H1 (cell line): ENCODE data around the gene KRTAP10-2. TPM values are rescaled to one million over a fixed set of nuclear protein-coding genes. Genes with fewer than 3 reads are reported as not detected.
A peak's percentile ranks its signal among the peaks of the same experiment; 100 is the strongest.

Source experiments
- CTCF ChIA-PET: fragments of 300-600 bp; sonication (Branson Sonifier 250); formaldehyde crosslinking; loops from one replicate; lab custom pipeline; 2021; ENCODE audit not compliant: partially characterized antibody; lab: Charles Lee
- POLR2A ChIA-PET: fragments of 300-600 bp; sonication (Branson Sonifier 250); formaldehyde crosslinking; loops from one replicate; lab custom pipeline; 2021; ENCODE audit warnings: inconsistent platforms; ENCODE audit not compliant: partially characterized antibody; lab: Charles Lee
- DNase-seq, 2 experiments: peaks; one replicate each; pipeline versions ENCODE4 v3.0.0 to v3.0.0-alpha.2; 2010 to 2022; ENCODE audit warnings: low spot score in 2 of 2, low read depth in 1 of 2, mixed read lengths in 1 of 2
- FAIRE-seq: peaks from 2 replicates; lab custom pipeline; 2011; peaks lifted over from hg19 to GRCh38; lab: Jason Lieb, UNC
- H2AFZ ChIP-seq: 2 replicates; pipeline ENCODE4 v1.8.1; 2012; ENCODE audit warnings: low read length, inconsistent platforms
- H2AK5ac ChIP-seq: 2 replicates; pipeline ENCODE4 v1.6.1; 2013; ENCODE audit warnings: low read depth, low read length
- H2BK120ac ChIP-seq: replicated peaks from 2 replicates; pipeline ENCODE3; 2013; ENCODE audit warnings: low read depth, low read length, inconsistent platforms
- H2BK12ac ChIP-seq: 2 replicates; pipeline ENCODE4 v1.6.1; 2013; ENCODE audit warnings: low read depth, low read length
- H2BK15ac ChIP-seq: 2 replicates; pipeline ENCODE4 v1.6.1; 2013; ENCODE audit warnings: low read length
- H2BK20ac ChIP-seq: 2 replicates; pipeline ENCODE4 v1.6.1; 2013; ENCODE audit warnings: low read length
- H2BK5ac ChIP-seq: 2 replicates; pipeline ENCODE4 v1.6.1; 2013; ENCODE audit warnings: low read depth, low read length
- H3K14ac ChIP-seq: 2 replicates; pipeline ENCODE4 v1.6.1; 2013; ENCODE audit warnings: inconsistent platforms; ENCODE audit not compliant: insufficient read length
- H3K18ac ChIP-seq: 2 replicates; pipeline ENCODE4 v1.6.1; 2013; ENCODE audit warnings: low read length; ENCODE audit errors: extremely low read depth
- H3K23ac ChIP-seq: 2 replicates; pipeline ENCODE4 v1.6.1; 2013; ENCODE audit warnings: inconsistent platforms; ENCODE audit not compliant: insufficient read length
- H3K23me2 ChIP-seq: 2 replicates; pipeline ENCODE4 v1.6.1; 2013; ENCODE audit warnings: low read depth, low read length
- H3K27ac ChIP-seq: 2 replicates; pipeline ENCODE4 v1.6.1; 2011; ENCODE audit warnings: low read depth, low read length, inconsistent platforms
- H3K27me3 ChIP-seq, 4 experiments: replicated peaks in 1 of 4; 1 replicate in 1 of 4; 2 replicates in 3 of 4; pipeline versions ENCODE4 v1.6.1 to v1.8.1; 2011 to 2013; ENCODE audit warnings: low read length in 3 of 4, mild to moderate bottlenecking in 3 of 4, inconsistent platforms in 2 of 4, mixed read lengths in 2 of 4, moderate library complexity in 1 of 4; ENCODE audit not compliant: control insufficient read depth in 3 of 4, insufficient read depth in 3 of 4; ENCODE audit errors: extremely low read depth in 1 of 4
- H3K36me3 ChIP-seq, 4 experiments: 2 replicates each; pipeline versions ENCODE4 v1.6.1 to v1.8.1; 2011 to 2013; ENCODE audit warnings: mild to moderate bottlenecking in 4 of 4, low read length in 3 of 4, moderate library complexity in 2 of 4, control low read depth in 1 of 4, inconsistent platforms in 1 of 4; ENCODE audit not compliant: insufficient read depth in 4 of 4, control insufficient read depth in 2 of 4
- H3K4ac ChIP-seq: replicated peaks from 2 replicates; pipeline ENCODE3; 2013; ENCODE audit warnings: low read length, low read depth, mixed read lengths, inconsistent platforms; ENCODE audit not compliant: insufficient read length
- H3K4me1 ChIP-seq, 4 experiments: replicated peaks in 1 of 4; 1 replicate in 1 of 4; 2 replicates in 3 of 4; pipeline versions ENCODE4 v1.6.1 to v1.8.1; 2011 to 2013; ENCODE audit warnings: low read length in 3 of 4, inconsistent platforms in 2 of 4, mixed read lengths in 1 of 4; ENCODE audit not compliant: insufficient read depth in 4 of 4, control insufficient read depth in 3 of 4
- H3K4me2 ChIP-seq, 2 experiments: 2 replicates each; pipeline versions ENCODE4 v1.6.1 to v1.8.1; 2011 to 2013; ENCODE audit warnings: low read depth in 2 of 2, low read length in 2 of 2, control low read depth in 1 of 2, inconsistent platforms in 1 of 2, mild to moderate bottlenecking in 1 of 2; ENCODE audit not compliant: insufficient read depth in 1 of 2
- H3K4me3 ChIP-seq, 4 experiments: fragments of 200-600, 300-600 bp in 1 of 4; sonication (generic), shearing (Covaris generic), sonication (Bioruptor Twin) in 1 of 4; 2 replicates each; pipeline versions ENCODE4 v1.5.1 to v1.8.1; 2011 to 2016; ENCODE audit warnings: low read length in 4 of 4, low read depth in 3 of 4, control low read depth in 2 of 4, inconsistent platforms in 2 of 4, mild to moderate bottlenecking in 2 of 4, mixed read lengths in 1 of 4, moderate library complexity in 1 of 4; ENCODE audit not compliant: insufficient read depth in 2 of 4; ENCODE audit errors: extremely low read depth in 1 of 4
- H3K56ac ChIP-seq: replicated peaks from 2 replicates; pipeline ENCODE3; 2013; ENCODE audit warnings: low read depth, mild to moderate bottlenecking, mixed read lengths, low read length, inconsistent platforms; ENCODE audit not compliant: insufficient read length
- H3K79me1 ChIP-seq: 2 replicates; pipeline ENCODE4 v1.6.1; 2013; ENCODE audit warnings: low read depth, low read length, control low read depth
- H3K79me2 ChIP-seq, 2 experiments: 2 replicates each; pipeline versions ENCODE4 v1.6.1 to v1.8.1; 2012 to 2013; ENCODE audit warnings: low read length in 2 of 2, mild to moderate bottlenecking in 2 of 2, inconsistent platforms in 1 of 2; ENCODE audit not compliant: insufficient read depth in 2 of 2, control insufficient read depth in 1 of 2
- H3K9ac ChIP-seq, 4 experiments: replicated peaks in 1 of 4; 1 replicate in 1 of 4; 2 replicates in 3 of 4; pipeline versions ENCODE4 v1.6.1 to v1.8.1; 2011 to 2013; ENCODE audit warnings: low read depth in 3 of 4, low read length in 3 of 4, control low read depth in 2 of 4, mild to moderate bottlenecking in 2 of 4, moderate library complexity in 2 of 4, inconsistent platforms in 1 of 4; ENCODE audit errors: extremely low read depth in 1 of 4
- H3K9me3 ChIP-seq, 2 experiments: 2 replicates each; pipeline versions ENCODE4 v1.6.1 to v1.8.1; 2012 to 2013; ENCODE audit warnings: mild to moderate bottlenecking in 2 of 2, moderate library complexity in 2 of 2, control low read depth in 1 of 2, inconsistent platforms in 1 of 2, low read depth in 1 of 2, low read length in 1 of 2, mixed read lengths in 1 of 2; ENCODE audit not compliant: insufficient read depth in 2 of 2
- H4K20me1 ChIP-seq, 2 experiments: replicated peaks in 1 of 2; 2 replicates each; pipeline versions ENCODE3 to v1.8.1; 2011 to 2013; ENCODE audit warnings: inconsistent platforms in 2 of 2, low read length in 2 of 2, mild to moderate bottlenecking in 1 of 2; ENCODE audit not compliant: insufficient read depth in 2 of 2, control insufficient read depth in 1 of 2
- H4K5ac ChIP-seq: 2 replicates; pipeline ENCODE4 v1.6.1; 2013; ENCODE audit warnings: low read length, low read depth, mixed read lengths, inconsistent platforms; ENCODE audit not compliant: insufficient read length
- H4K8ac ChIP-seq: 2 replicates; pipeline ENCODE4 v1.8.0; 2013; ENCODE audit warnings: mild to moderate bottlenecking, moderate library complexity, low read length, inconsistent platforms; ENCODE audit not compliant: insufficient read depth; ENCODE audit errors: extremely low read depth
- H4K91ac ChIP-seq: replicated peaks from 2 replicates; pipeline ENCODE3; 2013; ENCODE audit warnings: low read length, mixed read lengths, inconsistent platforms; ENCODE audit not compliant: insufficient read length
- E2F6 ChIP-seq: IDR thresholded peaks from 2 replicates; pipeline ENCODE4 v1.6.1; 2012; ENCODE audit warnings: inconsistent platforms
- POLR2AphosphoS5 ChIP-seq: IDR thresholded peaks from 2 replicates; pipeline ENCODE4 v1.6.1; 2011; ENCODE audit warnings: low read depth, low read length
- WGBS, 2 experiments: shearing (Covaris generic) in 1 of 2; methylation state at CpG; one replicate each; pipeline versions ENCODE4 v1.1.6 to v1.1.7; 2013 to 2015; ENCODE audit warnings: low lambda C conversion rate in 2 of 2, mixed read lengths in 2 of 2, inconsistent platforms in 1 of 2, low coverage in 1 of 2, missing lambda C conversion rate in 1 of 2; ENCODE audit not compliant: insufficient replicate concordance in 2 of 2, insufficient coverage in 1 of 2, insufficient read length in 1 of 2; ENCODE audit errors: extremely low coverage in 1 of 2, missing lambda C conversion rate in 1 of 2; 5-methylcytosine and 5-hydroxymethylcytosine counted together
- polyA plus RNA-seq, 7 experiments: library from polyadenylated mRNA; depleted of rRNA in 3 of 7; stranded (reverse) in 5 of 7; unstranded in 2 of 7; fragments of >200 nt in 5 of 7; fragments of 200-250 nt in 2 of 7; gene quantifications; 1 replicate in 5 of 7; 2 replicates in 1 of 7; 4 replicates in 1 of 7; pipeline versions ENCODE4 v1.2.1 to v1.2.3, GENCODE V29; 2011 to 2013; ENCODE audit warnings: missing spikeins in 2 of 7, mixed read lengths in 2 of 7
- total RNA-seq: library from RNA; stranded (reverse); fragmentation: NEBNext Ultra II Directional; extraction: Animal tissue kit (Norgen Biotek cat#: 25700); gene quantifications from 2 replicates; pipeline ENCODE4 v1.2.1, GENCODE V29; 2021

KRTAP10-2 gene
- total and polyA plus RNA-seq, 2 of the 8 experiments (the other 6 are each of a cell fraction or from before 2014, with no cell fraction given) = 0.11 TPM; not detected in 1

DNA sequence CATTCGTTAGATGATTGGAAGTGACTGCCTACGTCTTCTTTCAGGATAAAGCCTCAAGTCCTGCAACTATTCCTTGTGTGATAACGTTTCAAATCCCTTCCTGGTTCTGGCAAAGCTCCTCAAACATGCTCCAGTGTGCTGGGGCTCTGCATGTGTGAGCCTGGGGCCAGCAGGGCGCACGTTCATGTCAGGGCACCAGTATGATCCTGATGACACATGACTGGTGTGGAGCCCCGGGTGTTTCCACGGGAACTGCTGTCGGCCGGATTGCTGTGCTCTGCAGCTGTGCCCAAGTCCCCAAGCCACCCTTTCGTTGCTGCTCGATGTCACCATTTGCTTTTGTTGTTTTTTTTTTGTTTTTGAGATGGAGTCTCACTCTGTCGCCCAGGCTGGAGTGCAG lies 32.6 kb downstream of the KRTAP10-2 start:
- no peak overlapping the region for H3K4me3 ChIP-seq
- H2BK120ac ChIP-seq = no peak overlapping the region
- no peak overlapping the region for H3K14ac ChIP-seq
- peaks cover 3% of the 10 kb centered on the region; the same call in 1 of the 2 replicates for H3K79me1 ChIP-seq
- H3K79me2 ChIP-seq = no peaks in the 10 kb centered on the region
- no peak for FAIRE-seq
- no peak overlapping the region for H4K5ac ChIP-seq
- H2BK12ac ChIP-seq = no peak overlapping the region
- ChIA-PET POLR2A (interaction anchor here (0.7 to 0.9 kb wide), 3 partner anchors 241 to 440 kb away, joined by 3 to 4 read pairs (median 3); no protein-coding TSS in a partner anchor), CTCF (interaction anchor here (0.6 to 2.3 kb wide), 7 partner anchors 8 to 275 kb away, joined by 3 to 17 read pairs (median 3); no protein-coding TSS in a partner anchor)
- no peak overlapping the region for H4K91ac ChIP-seq
- no peaks in the 10 kb centered on the region for H3K27me3 ChIP-seq
- peaks cover 6% of the 10 kb centered on the region for H3K23me2 ChIP-seq
- H3K4ac ChIP-seq = no peak overlapping the region
- H3K4me1 ChIP-seq = peaks cover 0 to 3% (median 0%) of the 10 kb centered on the region in 4 experiments; a peak in 1 of 7 replicates
- H3K9me3 ChIP-seq = peaks cover 0 to 3% of the 10 kb centered on the region in 2 experiments; a peak in 3 of 4 replicates
- H4K20me1 ChIP-seq = no peaks in the 10 kb centered on the region
- H3K9ac ChIP-seq = no peak overlapping the region
- no peak overlapping the region for H2BK20ac ChIP-seq
- H3K27ac ChIP-seq = no peak overlapping the region
- H3K56ac ChIP-seq = no peak overlapping the region
- H4K8ac ChIP-seq = no peak overlapping the region
- H3K23ac ChIP-seq = no peak overlapping the region
- no peak overlapping the region for H3K4me2 ChIP-seq
- no peak for DNase-seq
- WGBS, 2 experiments = 88% methylated on average over 12 of the region's 12 CpGs; no CpG with 5 or more reads in 1 of the 2 experiments
- no peak overlapping the region for H2BK15ac ChIP-seq
- H2BK5ac ChIP-seq = no peak overlapping the region
- no peak overlapping the region for H2AFZ ChIP-seq
- H3K18ac ChIP-seq = no peak overlapping the region
- TF ChIP-seq E2F6 (no peak), POLR2AphosphoS5 (0 out of 2 replicates have a peak, but pooled peaks have one; percentile 26)
- no peaks in the 10 kb centered on the region for H3K36me3 ChIP-seq
- no peak overlapping the region for H2AK5ac ChIP-seq
